GM23338 (cell line): ENCODE data around the gene PIEZO2. TPM values are rescaled to one million over a fixed set of nuclear protein-coding genes. Genes with fewer than 3 reads are reported as not detected.

Experiments
- ATAC-seq: fragments of 200-7000 bp; cut with Tn5 transposase; 3 replicates; pipeline ENCODE4 v1.9.1; 2020
- DNase-seq: peaks from one replicate; pipeline ENCODE4 v3.0.0-alpha.2; 2015; ENCODE audit warnings: low spot score
- H2AFZ ChIP-seq: fragments of 200-600 bp; sonication (generic); 2 replicates; pipeline ENCODE4 v1.8.0; 2016; ENCODE audit warnings: antibody characterized with exemption, mild to moderate bottlenecking, moderate library complexity
- H3F3A ChIP-seq: fragments of 200-600 bp; sonication (generic); replicated peaks from 2 replicates; pipeline ENCODE4 v1.8.0; 2017; ENCODE audit warnings: antibody characterized with exemption, mixed run types, low read depth
- H3K27ac ChIP-seq: fragments of 200-600 bp; sonication (generic); 2 replicates; pipeline ENCODE4 v1.6.1; 2016; ENCODE audit warnings: low read depth
- H3K27me3 ChIP-seq: fragments of 200-600 bp; sonication (generic); 2 replicates; pipeline ENCODE4 v1.8.0; 2016; ENCODE audit warnings: mild to moderate bottlenecking, mixed run types, moderate library complexity; ENCODE audit not compliant: insufficient read depth
- H3K36me3 ChIP-seq: fragments of 200-600 bp; sonication (generic); 2 replicates; pipeline ENCODE4 v1.8.0; 2016; ENCODE audit warnings: mild to moderate bottlenecking; ENCODE audit not compliant: insufficient read depth
- H3K4me1 ChIP-seq: fragments of 200-600 bp; sonication (generic); 2 replicates; pipeline ENCODE4 v1.8.0; 2016; ENCODE audit warnings: mild to moderate bottlenecking, moderate library complexity; ENCODE audit not compliant: insufficient read depth
- H3K4me2 ChIP-seq: fragments of 200-600 bp; sonication (generic); 2 replicates; pipeline ENCODE4 v1.7.1; 2017; ENCODE audit warnings: mixed run types
- H3K4me3 ChIP-seq: fragments of 200-600 bp; sonication (generic); 2 replicates; pipeline ENCODE4 v1.6.1; 2016; ENCODE audit warnings: mixed run types
- H3K79me2 ChIP-seq: fragments of 200-600 bp; sonication (generic); replicated peaks from 2 replicates; pipeline ENCODE4 v1.8.0; 2017; ENCODE audit warnings: mild to moderate bottlenecking; ENCODE audit not compliant: insufficient read depth
- H3K9me2 ChIP-seq: fragments of 200-600 bp; sonication (generic); 2 replicates; pipeline ENCODE4 v1.8.0; 2017; ENCODE audit not compliant: insufficient read depth
- H4K20me1 ChIP-seq: fragments of 200-600 bp; sonication (generic); replicated peaks from 2 replicates; pipeline ENCODE4 v1.8.0; 2017; ENCODE audit warnings: mild to moderate bottlenecking; ENCODE audit not compliant: insufficient read depth
- H3K27ac Mint-ChIP-seq: 2 replicates; pipeline ENCODE4 v1.8.0; 2020; ENCODE audit warnings: inconsistent platforms, mild to moderate bottlenecking, moderate library complexity, mixed read lengths
- H3K27me3 Mint-ChIP-seq: 3 replicates; pipeline ENCODE4 v1.8.0; 2022; ENCODE audit warnings: low read depth, mild to moderate bottlenecking, moderate library complexity, mixed read lengths, inconsistent platforms; ENCODE audit not compliant: insufficient read depth, poor library complexity
- H3K36me3 Mint-ChIP-seq: 3 replicates; pipeline ENCODE4 v1.8.0; 2021; ENCODE audit warnings: low read depth, mild to moderate bottlenecking, inconsistent platforms, moderate library complexity, mixed read lengths
- H3K4me1 Mint-ChIP-seq: 3 replicates; pipeline ENCODE4 v1.8.0; 2020; ENCODE audit warnings: mild to moderate bottlenecking, inconsistent platforms, mixed read lengths
- H3K4me3 Mint-ChIP-seq: 3 replicates; pipeline ENCODE4 v1.8.0; 2021; ENCODE audit warnings: moderate library complexity, mild to moderate bottlenecking, inconsistent platforms, mixed read lengths
- H3K9me3 Mint-ChIP-seq: 3 replicates; pipeline ENCODE4 v1.8.0; 2020; ENCODE audit warnings: moderate library complexity, mild to moderate bottlenecking, inconsistent platforms, mixed read lengths
- CREB1 ChIP-seq: fragments of 250-450 bp; sonication (Bioruptor Pico); IDR thresholded peaks from 2 replicates; pipeline ENCODE4 v1.5.0; 2020; ENCODE audit warnings: low read depth, mild to moderate bottlenecking, moderate library complexity
- EZH2 ChIP-seq: fragments of 200-600 bp; sonication (generic); IDR thresholded peaks from one replicate; pipeline ENCODE4 v1.8.0; 2017; ENCODE audit warnings: antibody characterized with exemption, mild to moderate bottlenecking, low read depth; ENCODE audit not compliant: unreplicated experiment
- EZH2phosphoT487 ChIP-seq: fragments of 200-600 bp; sonication (generic); IDR thresholded peaks from one replicate; pipeline ENCODE4 v1.8.1; 2018; ENCODE audit warnings: antibody characterized with exemption; ENCODE audit not compliant: unreplicated experiment
- JUNB ChIP-seq: IDR thresholded peaks from one replicate; pipeline ENCODE4 v1.6.1; 2016; ENCODE audit warnings: antibody characterized with exemption; ENCODE audit not compliant: unreplicated experiment
- POLR2AphosphoS5 ChIP-seq: IDR thresholded peaks from 2 replicates; pipeline ENCODE4 v1.6.1; 2016; ENCODE audit warnings: antibody characterized with exemption, low read depth
- ZNF331 ChIP-seq: fragments of 250-450 bp; sonication (Bioruptor Pico); IDR thresholded peaks from 2 replicates; pipeline ENCODE4 v1.5.0; 2020; ENCODE audit warnings: low read depth, mild to moderate bottlenecking, moderate library complexity
- polyA plus RNA-seq: library from polyadenylated mRNA; unstranded; fragments of >200 nt; fragmentation: Nextera tagmentation; extraction: Ambion mirVana; gene quantifications from 2 replicates; pipeline ENCODE4 v1.2.1, GENCODE V29; 2016
- total RNA-seq: library from RNA; depleted of rRNA; stranded (reverse); fragments of >200 nt; shearing (Covaris generic); gene quantifications from 2 replicates; pipeline ENCODE4 v1.2.3, GENCODE V29; 2014
- TF ChIP-seq, protein P1 (sequence below): IDR thresholded peaks from one replicate; pipeline ENCODE4 v1.6.1; 2018; ENCODE audit warnings: antibody characterized with exemption; ENCODE audit not compliant: unreplicated experiment
- TF ChIP-seq, protein P2 (sequence below), 2 experiments: fragments of 200-600 bp in 1 of 2; sonication (generic) in 1 of 2; conservative IDR thresholded peaks; 2 replicates each; pipeline versions ENCODE4 v1.5.1 to v1.6.1; 2016 to 2017; ENCODE audit warnings: antibody characterized with exemption in 2 of 2, low read depth in 2 of 2, mild to moderate bottlenecking in 2 of 2, moderate library complexity in 1 of 2
- TF ChIP-seq, protein P3 (sequence below): fragments of 250-450 bp; sonication (Bioruptor Pico); IDR thresholded peaks from 2 replicates; pipeline ENCODE4 v1.5.0; 2020; ENCODE audit warnings: mild to moderate bottlenecking, moderate library complexity

PIEZO2 gene
- total and polyA plus RNA-seq, 2 experiments from 2014 or later = 4.8 to 8.2 TPM

DNA sequence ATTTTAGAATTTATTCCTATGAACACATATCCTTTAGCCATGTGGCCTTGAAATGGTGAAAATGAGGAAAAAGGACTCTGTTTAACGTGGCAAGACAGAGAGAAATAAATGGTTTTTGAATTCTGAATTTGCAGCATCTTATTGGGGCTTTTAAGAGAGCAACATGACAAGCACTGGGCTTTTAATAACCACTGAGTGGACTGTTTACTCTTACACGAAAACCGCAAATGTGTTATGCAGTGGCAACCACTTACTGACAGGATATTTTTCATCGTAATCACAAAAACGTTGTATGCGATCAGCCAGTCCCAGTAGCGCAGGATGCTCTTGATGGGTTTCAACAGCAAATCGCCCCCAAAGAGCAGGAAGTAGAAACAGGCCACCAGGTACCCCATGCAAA lies 397.0 kb downstream of the PIEZO2 start (continued):
- TF ChIP-seq, protein P1, sequence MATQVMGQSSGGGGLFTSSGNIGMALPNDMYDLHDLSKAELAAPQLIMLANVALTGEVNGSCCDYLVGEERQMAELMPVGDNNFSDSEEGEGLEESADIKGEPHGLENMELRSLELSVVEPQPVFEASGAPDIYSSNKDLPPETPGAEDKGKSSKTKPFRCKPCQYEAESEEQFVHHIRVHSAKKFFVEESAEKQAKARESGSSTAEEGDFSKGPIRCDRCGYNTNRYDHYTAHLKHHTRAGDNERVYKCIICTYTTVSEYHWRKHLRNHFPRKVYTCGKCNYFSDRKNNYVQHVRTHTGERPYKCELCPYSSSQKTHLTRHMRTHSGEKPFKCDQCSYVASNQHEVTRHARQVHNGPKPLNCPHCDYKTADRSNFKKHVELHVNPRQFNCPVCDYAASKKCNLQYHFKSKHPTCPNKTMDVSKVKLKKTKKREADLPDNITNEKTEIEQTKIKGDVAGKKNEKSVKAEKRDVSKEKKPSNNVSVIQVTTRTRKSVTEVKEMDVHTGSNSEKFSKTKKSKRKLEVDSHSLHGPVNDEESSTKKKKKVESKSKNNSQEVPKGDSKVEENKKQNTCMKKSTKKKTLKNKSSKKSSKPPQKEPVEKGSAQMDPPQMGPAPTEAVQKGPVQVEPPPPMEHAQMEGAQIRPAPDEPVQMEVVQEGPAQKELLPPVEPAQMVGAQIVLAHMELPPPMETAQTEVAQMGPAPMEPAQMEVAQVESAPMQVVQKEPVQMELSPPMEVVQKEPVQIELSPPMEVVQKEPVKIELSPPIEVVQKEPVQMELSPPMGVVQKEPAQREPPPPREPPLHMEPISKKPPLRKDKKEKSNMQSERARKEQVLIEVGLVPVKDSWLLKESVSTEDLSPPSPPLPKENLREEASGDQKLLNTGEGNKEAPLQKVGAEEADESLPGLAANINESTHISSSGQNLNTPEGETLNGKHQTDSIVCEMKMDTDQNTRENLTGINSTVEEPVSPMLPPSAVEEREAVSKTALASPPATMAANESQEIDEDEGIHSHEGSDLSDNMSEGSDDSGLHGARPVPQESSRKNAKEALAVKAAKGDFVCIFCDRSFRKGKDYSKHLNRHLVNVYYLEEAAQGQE = no peak
- TF ChIP-seq JUNB (no peak), EZH2phosphoT487 (no peak), EZH2 (no peak), ZNF331 (CRISPR knock-in tag) (no peak)
- TF ChIP-seq, protein P2, sequence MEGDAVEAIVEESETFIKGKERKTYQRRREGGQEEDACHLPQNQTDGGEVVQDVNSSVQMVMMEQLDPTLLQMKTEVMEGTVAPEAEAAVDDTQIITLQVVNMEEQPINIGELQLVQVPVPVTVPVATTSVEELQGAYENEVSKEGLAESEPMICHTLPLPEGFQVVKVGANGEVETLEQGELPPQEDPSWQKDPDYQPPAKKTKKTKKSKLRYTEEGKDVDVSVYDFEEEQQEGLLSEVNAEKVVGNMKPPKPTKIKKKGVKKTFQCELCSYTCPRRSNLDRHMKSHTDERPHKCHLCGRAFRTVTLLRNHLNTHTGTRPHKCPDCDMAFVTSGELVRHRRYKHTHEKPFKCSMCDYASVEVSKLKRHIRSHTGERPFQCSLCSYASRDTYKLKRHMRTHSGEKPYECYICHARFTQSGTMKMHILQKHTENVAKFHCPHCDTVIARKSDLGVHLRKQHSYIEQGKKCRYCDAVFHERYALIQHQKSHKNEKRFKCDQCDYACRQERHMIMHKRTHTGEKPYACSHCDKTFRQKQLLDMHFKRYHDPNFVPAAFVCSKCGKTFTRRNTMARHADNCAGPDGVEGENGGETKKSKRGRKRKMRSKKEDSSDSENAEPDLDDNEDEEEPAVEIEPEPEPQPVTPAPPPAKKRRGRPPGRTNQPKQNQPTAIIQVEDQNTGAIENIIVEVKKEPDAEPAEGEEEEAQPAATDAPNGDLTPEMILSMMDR (conservative IDR thresholded peaks at IDR 0.05; ENCODE audit: low read depth in 2 of 2) = no peak

DNA sequence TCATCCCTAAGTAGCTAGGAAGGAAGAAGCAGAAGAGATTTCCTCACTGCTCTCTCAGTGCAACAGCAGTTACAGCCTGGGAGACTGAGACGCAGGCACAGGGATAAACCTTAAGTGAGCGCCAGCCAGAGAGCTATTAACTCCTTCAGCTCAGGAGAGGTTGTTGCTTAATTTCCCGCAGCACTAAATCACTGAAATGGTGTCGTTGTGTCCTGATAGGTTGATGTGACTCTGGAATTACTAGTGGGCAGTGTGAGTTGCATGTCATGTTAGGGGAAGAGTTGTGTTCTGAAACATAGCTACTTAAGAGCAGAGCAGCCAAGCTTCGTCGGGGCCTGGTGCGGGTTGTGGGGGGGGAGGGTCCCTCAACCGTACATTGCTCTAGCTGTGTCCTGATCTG lies 397.7 kb downstream of the PIEZO2 start:
- H4K20me1 ChIP-seq = no peaks in the 10 kb centered on the region
- no peak overlapping the region for H3K4me3 Mint-ChIP-seq
- no peak overlapping the region for H3K4me3 ChIP-seq
- H3K9me2 ChIP-seq = no peaks in the 10 kb centered on the region
- ATAC-seq (peak; percentile 37; the same call in 2 of the 3 replicates), DNase-seq (no peak)
- no peak overlapping the region for H3K27ac ChIP-seq
- H3F3A ChIP-seq = no peaks in the 10 kb centered on the region
- no peaks in the 10 kb centered on the region for H3K4me1 ChIP-seq
- no peak overlapping the region for H2AFZ ChIP-seq
- H3K36me3 Mint-ChIP-seq = no peaks in the 10 kb centered on the region; the same call in 1 of the 3 replicates
- H3K4me2 ChIP-seq = no peak overlapping the region
- no peaks in the 10 kb centered on the region for H3K27me3 ChIP-seq
- no peaks in the 10 kb centered on the region for H3K4me1 Mint-ChIP-seq
- no peaks in the 10 kb centered on the region for H3K36me3 ChIP-seq
- H3K9me3 Mint-ChIP-seq = no peaks in the 10 kb centered on the region
- TF ChIP-seq, protein P3, sequence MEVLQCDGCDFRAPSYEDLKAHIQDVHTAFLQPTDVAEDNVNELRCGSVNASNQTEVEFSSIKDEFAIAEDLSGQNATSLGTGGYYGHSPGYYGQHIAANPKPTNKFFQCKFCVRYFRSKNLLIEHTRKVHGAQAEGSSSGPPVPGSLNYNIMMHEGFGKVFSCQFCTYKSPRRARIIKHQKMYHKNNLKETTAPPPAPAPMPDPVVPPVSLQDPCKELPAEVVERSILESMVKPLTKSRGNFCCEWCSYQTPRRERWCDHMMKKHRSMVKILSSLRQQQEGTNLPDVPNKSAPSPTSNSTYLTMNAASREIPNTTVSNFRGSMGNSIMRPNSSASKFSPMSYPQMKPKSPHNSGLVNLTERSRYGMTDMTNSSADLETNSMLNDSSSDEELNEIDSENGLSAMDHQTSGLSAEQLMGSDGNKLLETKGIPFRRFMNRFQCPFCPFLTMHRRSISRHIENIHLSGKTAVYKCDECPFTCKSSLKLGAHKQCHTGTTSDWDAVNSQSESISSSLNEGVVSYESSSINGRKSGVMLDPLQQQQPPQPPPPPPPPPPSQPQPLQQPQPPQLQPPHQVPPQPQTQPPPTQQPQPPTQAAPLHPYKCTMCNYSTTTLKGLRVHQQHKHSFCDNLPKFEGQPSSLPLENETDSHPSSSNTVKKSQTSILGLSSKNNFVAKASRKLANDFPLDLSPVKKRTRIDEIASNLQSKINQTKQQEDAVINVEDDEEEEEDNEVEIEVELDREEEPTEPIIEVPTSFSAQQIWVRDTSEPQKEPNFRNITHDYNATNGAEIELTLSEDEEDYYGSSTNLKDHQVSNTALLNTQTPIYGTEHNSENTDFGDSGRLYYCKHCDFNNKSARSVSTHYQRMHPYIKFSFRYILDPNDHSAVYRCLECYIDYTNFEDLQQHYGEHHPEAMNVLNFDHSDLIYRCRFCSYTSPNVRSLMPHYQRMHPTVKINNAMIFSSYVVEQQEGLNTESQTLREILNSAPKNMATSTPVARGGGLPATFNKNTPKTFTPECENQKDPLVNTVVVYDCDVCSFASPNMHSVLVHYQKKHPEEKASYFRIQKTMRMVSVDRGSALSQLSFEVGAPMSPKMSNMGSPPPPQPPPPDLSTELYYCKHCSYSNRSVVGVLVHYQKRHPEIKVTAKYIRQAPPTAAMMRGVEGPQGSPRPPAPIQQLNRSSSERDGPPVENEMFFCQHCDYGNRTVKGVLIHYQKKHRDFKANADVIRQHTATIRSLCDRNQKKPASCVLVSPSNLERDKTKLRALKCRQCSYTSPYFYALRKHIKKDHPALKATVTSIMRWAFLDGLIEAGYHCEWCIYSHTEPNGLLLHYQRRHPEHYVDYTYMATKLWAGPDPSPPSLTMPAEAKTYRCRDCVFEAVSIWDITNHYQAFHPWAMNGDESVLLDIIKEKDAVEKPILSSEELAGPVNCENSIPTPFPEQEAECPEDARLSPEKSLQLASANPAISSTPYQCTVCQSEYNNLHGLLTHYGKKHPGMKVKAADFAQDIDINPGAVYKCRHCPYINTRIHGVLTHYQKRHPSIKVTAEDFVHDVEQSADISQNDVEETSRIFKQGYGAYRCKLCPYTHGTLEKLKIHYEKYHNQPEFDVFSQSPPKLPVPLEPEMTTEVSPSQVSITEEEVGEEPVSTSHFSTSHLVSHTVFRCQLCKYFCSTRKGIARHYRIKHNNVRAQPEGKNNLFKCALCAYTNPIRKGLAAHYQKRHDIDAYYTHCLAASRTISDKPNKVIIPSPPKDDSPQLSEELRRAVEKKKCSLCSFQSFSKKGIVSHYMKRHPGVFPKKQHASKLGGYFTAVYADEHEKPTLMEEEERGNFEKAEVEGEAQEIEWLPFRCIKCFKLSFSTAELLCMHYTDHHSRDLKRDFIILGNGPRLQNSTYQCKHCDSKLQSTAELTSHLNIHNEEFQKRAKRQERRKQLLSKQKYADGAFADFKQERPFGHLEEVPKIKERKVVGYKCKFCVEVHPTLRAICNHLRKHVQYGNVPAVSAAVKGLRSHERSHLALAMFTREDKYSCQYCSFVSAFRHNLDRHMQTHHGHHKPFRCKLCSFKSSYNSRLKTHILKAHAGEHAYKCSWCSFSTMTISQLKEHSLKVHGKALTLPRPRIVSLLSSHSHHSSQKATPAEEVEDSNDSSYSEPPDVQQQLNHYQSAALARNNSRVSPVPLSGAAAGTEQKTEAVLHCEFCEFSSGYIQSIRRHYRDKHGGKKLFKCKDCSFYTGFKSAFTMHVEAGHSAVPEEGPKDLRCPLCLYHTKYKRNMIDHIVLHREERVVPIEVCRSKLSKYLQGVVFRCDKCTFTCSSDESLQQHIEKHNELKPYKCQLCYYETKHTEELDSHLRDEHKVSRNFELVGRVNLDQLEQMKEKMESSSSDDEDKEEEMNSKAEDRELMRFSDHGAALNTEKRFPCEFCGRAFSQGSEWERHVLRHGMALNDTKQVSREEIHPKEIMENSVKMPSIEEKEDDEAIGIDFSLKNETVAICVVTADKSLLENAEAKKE (CRISPR knock-in tag) = no peak
- TF ChIP-seq POLR2AphosphoS5 = no peak
- TF ChIP-seq ZNF331 (CRISPR knock-in tag) = no peak
- TF ChIP-seq JUNB = no peak
- TF ChIP-seq CREB1 (CRISPR knock-in tag) = no peak
- H3K79me2 ChIP-seq = no peaks in the 10 kb centered on the region
- no peaks in the 10 kb centered on the region for H3K27me3 Mint-ChIP-seq
- H3K27ac Mint-ChIP-seq = no peak overlapping the region
